GM12892 (cell line): ENCODE data around the gene SEMA5B.

Source experiments
- POLR2A ChIP-seq: IDR thresholded peaks from 2 replicates; pipeline ENCODE4 v1.6.1; 2011; ENCODE audit warnings: low read depth, low read length, control low read depth
- POLR2AphosphoS5 ChIP-seq: IDR thresholded peaks from 2 replicates; pipeline ENCODE4 v1.6.1; 2011; ENCODE audit warnings: low read depth, low read length, control low read depth
- TAF1 ChIP-seq: IDR thresholded peaks from 2 replicates; pipeline ENCODE4 v1.6.1; 2011; ENCODE audit warnings: low read depth, mild to moderate bottlenecking, control low read depth, low read length, borderline replicate concordance

- TF ChIP-seq POLR2AphosphoS5: no peak
- TF ChIP-seq POLR2A: no peak
- no peak for TF ChIP-seq TAF1
Observed at GRCh38 chr3:122915300-122916055, 112.1 kb downstream of the SEMA5B start.
